ENCODE data around the gene CCDC102B.
"Not testable (repeated sequence)": the region's sequence is repeated elsewhere in the genome, so short reads cannot be mapped to it uniquely, and the experiment has no call there.

CCDC102B gene

GRCh38 chr18:68830256-68831045 lies 32.6 kb downstream of the CCDC102B start:
- DNase-seq (ENCODE audit: low read depth) = no peak

- no peak for DNase-seq (ENCODE audit: low read depth)
These were observed 35.9 kb downstream of the CCDC102B start for GRCh38 chr18:68833756-68834155.

GRCh38 chr18:68837665-68838451 lies 40.0 kb downstream of the CCDC102B start:
- no peak for DNase-seq (ENCODE audit: low read depth)

- no peak for DNase-seq (ENCODE audit: low read depth)
These were observed 41.8 kb downstream of the CCDC102B start for GRCh38 chr18:68839701-68840100.

GRCh38 chr18:68840554-68841263 lies 42.8 kb downstream of the CCDC102B start:
- peak; percentile 95 for DNase-seq (ENCODE audit: low read depth)

- no peak for DNase-seq (ENCODE audit: low read depth)
These were observed 43.4 kb downstream of the CCDC102B start for GRCh38 chr18:68841301-68841700.

- no peak for DNase-seq (ENCODE audit: low read depth)
These were observed 45.1 kb downstream of the CCDC102B start for GRCh38 chr18:68842951-68843350.

- DNase-seq (ENCODE audit: low read depth) = no peak
These were observed 45.7 kb downstream of the CCDC102B start for GRCh38 chr18:68843473-68844089.

- DNase-seq (ENCODE audit: low read depth) = no peak
These were observed 49.4 kb downstream of the CCDC102B start for GRCh38 chr18:68847219-68847837.

GRCh38 chr18:68848242-68848641 lies 50.4 kb downstream of the CCDC102B start:
- no peak for DNase-seq (ENCODE audit: low read depth)

GRCh38 chr18:68854786-68855391 lies 57.0 kb downstream of the CCDC102B start:
- no peak for DNase-seq (ENCODE audit: low read depth)

- DNase-seq (ENCODE audit: low read depth) = no peak
These were observed 57.6 kb downstream of the CCDC102B start for GRCh38 chr18:68855491-68855890.

GRCh38 chr18:68861365-68861764 lies 63.5 kb downstream of the CCDC102B start:
- no peak for DNase-seq (ENCODE audit: low read depth)

- DNase-seq (ENCODE audit: low read depth) = no peak
These were observed 67.1 kb downstream of the CCDC102B start for GRCh38 chr18:68865021-68865420.

GRCh38 chr18:68865503-68865902 lies 67.6 kb downstream of the CCDC102B start:
- no peak for DNase-seq (ENCODE audit: low read depth)

GRCh38 chr18:68873003-68873402 lies 75.1 kb downstream of the CCDC102B start:
- no peak for DNase-seq (ENCODE audit: low read depth)

- peak; percentile 10 for DNase-seq (ENCODE audit: low read depth)
These were observed 76.5 kb downstream of the CCDC102B start for GRCh38 chr18:68874361-68874760.

- DNase-seq (ENCODE audit: low read depth) = not testable (repeated sequence)
These were observed 82.1 kb downstream of the CCDC102B start for GRCh38 chr18:68879947-68880346.

GRCh38 chr18:68887410-68887809 lies 89.5 kb downstream of the CCDC102B start:
- no peak for DNase-seq (ENCODE audit: low read depth)

GRCh38 chr18:68893354-68893753 lies 95.5 kb downstream of the CCDC102B start:
- DNase-seq (ENCODE audit: low read depth) = no peak

GRCh38 chr18:68897286-68897685 lies 99.4 kb downstream of the CCDC102B start:
- DNase-seq (ENCODE audit: low read depth) = no peak
